GM21737 (cell line): ENCODE measurements around the gene SPTAN1.
A peak's percentile ranks its signal among the peaks of the same experiment; 100 is the strongest.
"Not testable (repeated sequence)": the region's sequence is repeated elsewhere in the genome, so short reads cannot be mapped to it uniquely, and the experiment has no call there.

Experiments
- ATAC-seq: cut with Tn5 transposase; IDR thresholded peaks from one replicate; pipeline ENCODE4 v1.9.1; 2021; ENCODE audit warnings: mild to moderate bottlenecking, moderate library complexity; ENCODE audit not compliant: unreplicated experiment

Gene SPTAN1

DNA sequence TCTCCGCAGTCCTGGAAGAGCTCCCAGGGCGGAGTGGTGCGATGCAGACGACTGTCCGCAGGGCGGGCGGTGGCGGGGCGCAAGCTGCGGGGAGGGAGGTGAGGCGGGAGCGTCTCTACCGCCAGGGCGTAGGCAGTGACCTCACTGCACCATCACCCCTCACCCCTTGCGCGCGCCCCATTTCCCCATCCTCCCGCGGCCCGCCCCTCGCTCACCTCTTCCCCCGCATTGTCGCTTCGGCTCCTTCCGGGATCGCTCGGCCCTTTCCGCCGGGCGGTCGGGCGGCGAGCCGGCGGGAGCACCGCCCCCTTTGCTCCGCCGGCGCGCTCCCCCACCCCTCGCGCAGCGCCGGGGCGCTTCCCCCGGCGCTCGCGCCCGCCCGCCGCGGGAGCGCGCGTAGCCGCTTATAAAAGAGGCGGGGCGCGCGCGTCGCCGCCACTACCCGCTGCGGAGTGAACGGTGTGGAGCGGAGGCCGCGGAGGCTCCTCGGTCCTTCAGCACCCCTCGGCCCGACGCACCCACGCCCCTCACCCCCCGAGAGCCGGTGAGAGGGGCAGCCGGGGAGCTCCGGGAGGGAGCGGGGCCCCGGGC lies at the start of gene SPTAN1:
Gene SPTAN1, plus strand, starts transcription at position 435 of the 591 bp plus-strand sequence. CDS start 14,154 bp downstream, outside the sequence.
- ATAC-seq: peak; percentile 76

GRCh38 chr9:128503415-128503825 lies 49.0 kb upstream of the SPTAN1 start:
- not testable (repeated sequence) for ATAC-seq

GRCh38 chr9:128503870-128504269 lies 48.5 kb upstream of the SPTAN1 start:
- ATAC-seq: no peak

DNA sequence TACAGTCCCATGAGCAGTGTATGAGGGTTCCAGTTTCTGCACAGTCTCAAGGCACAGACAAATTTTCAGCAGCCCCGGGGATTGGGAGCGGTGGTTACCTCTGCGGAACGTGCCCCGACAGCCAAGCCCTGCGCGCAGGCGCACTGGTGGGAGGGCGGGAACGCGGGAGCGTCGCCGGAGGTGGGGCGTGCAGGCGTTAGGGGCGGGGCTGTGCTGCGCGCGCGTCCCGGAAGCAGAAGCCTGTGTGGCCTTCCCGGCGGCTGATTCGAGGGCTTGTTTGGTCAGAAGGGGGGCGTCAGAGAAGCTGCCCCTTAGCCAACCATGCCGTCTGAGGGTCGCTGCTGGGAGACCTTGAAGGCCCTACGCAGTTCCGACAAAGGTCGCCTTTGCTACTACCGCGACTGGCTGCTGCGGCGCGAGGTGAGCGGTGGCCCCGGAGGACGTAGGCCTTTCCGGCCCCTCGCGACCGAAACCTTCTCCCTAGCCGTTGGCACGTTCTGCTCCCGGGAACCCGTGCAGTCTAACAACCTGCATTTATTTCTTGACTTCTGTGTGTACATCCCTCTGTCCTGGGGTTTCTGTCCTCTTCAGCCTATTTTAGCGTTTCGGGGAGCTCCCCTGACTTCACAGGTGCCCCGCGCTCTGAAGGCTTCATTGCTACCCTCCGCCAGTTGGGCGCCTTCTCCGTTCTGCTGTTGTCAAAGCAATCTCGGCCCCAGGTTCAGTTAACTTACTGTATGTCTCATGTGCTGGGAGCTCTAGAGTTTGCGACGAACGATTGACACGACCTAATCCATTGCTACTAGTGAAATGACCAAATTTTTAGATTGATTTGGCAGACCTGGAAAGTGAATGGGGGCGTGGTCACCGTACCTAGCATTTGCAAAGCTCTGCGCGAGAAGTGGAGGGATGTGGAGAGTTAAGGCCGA lies 47.6 kb upstream of the SPTAN1 start, which contains the start of gene GLE1:
Gene GLE1, plus strand, starts transcription at position 235 of the 929 bp plus-strand sequence. Its CDS starts 87 bp downstream, at position 322.
- ATAC-seq: peak; percentile 85

- no peak for ATAC-seq
Observed at GRCh38 chr9:128505414-128505765, 47.0 kb upstream of the SPTAN1 start.

- not testable (repeated sequence) for ATAC-seq
Observed at GRCh38 chr9:128505906-128506305, 46.5 kb upstream of the SPTAN1 start.

GRCh38 chr9:128512820-128513219 lies 39.6 kb upstream of the SPTAN1 start:
- no peak for ATAC-seq

DNA sequence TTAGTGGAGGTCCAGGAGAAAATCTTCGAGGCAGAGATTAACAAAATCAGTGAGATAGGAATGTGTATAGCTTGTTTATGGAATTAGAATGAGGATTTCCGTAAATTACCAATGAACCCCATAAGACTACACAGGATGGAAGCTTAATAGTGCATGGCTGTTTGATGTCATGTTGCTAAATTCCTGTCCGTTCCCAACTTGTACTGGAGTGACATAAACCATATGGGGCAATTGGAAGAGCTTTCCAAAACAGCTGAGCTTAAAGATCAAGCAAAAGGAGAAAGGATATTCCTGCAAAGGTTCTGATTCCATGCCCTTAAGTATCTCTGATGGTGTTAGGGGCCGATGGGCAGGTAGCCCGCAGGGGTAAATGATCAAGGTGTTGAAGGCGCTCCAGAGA lies 30.4 kb upstream of the SPTAN1 start:
- ATAC-seq: no peak

DNA sequence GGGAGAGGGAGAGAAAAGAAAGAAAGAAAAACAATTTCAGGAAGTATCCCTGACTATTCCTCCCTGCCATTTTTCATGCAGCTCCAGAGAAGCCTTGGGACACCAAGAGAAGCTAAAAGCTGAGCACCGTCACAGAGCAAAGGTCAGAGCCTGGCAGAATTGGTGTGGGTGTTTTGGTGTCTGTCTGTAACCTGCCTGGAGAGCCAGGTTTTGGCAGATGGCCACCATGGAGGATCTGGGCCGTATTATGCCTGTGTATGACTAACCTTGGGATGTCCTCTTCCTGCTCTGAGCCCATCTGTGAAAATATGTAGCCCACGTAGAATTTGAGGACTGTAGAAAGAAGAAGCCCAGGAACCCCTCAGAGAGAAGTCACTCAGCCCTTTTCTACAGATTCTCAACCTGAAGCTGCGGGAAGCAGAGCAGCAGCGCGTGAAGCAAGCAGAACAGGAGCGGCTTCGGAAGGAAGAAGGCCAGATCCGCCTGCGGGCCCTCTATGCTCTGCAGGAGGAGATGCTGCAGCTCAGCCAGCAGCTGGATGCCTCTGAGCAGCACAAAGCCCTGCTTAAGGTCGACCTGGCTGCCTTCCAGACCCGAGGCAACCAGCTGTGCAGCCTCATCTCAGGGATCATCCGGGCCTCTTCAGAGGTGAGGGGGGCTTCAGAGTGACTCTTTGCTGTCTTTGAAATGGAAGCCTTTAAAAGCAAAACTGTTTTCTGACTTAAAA lies 29.0 kb upstream of the SPTAN1 start:
- no peak for ATAC-seq

- ATAC-seq: no peak
Observed at GRCh38 chr9:128526720-128527119, 25.7 kb upstream of the SPTAN1 start.

DNA sequence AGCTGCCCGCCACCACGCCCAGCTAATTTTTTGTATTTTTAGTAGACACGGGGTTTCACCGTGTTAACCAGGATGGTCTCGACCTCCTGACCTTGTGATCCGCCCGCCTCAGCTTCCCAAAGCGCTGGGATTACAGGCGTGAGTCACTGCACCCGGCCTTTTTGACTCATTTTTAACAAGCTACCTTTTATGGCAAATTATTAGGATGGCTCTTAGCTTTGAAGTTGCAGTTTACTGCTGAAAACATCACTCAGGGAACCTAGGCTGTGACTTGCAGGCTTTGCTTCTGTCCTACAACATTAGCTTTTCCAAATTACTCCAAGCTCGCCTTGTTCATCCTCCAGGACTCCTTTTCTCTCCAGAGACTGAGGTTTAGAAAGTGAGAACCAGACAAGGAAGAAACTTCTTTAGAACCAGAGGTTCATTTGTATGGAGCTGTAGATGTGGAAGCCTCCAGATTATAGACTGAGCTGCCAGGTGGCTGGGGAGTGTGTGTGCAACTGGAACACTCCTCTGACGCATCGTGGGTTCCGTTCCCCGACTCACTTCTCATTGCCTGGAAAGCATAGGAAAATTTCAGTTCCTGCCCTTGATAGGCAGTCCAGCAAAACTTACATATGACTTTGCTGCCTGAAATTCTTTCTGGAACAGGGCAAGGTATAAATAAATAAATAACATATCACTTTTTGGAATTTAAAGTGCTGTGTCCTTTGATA lies 23.8 kb upstream of the SPTAN1 start:
- no peak for ATAC-seq

- no peak for ATAC-seq
Observed at GRCh38 chr9:128529191-128529590, 23.2 kb upstream of the SPTAN1 start.

DNA sequence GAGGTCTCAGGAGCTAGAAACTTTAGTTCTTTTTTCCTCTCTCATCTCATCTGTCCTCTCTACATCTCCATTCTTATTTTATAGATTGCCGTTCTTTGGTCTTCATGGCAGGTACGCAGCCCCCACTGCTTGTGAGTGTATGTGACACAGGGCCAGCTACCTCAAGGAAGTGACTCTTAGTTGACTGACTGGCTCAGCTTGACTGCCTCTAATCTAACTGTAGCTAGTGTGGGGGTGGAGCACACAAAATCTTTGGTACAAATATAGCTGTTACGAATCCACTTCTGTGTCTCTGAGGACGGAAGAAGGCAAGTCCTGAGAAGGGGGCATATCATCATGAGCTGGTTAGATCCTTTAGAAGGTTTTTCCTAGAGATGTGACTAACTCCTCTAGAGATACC lies 19.8 kb upstream of the SPTAN1 start:
- ATAC-seq: no peak

DNA sequence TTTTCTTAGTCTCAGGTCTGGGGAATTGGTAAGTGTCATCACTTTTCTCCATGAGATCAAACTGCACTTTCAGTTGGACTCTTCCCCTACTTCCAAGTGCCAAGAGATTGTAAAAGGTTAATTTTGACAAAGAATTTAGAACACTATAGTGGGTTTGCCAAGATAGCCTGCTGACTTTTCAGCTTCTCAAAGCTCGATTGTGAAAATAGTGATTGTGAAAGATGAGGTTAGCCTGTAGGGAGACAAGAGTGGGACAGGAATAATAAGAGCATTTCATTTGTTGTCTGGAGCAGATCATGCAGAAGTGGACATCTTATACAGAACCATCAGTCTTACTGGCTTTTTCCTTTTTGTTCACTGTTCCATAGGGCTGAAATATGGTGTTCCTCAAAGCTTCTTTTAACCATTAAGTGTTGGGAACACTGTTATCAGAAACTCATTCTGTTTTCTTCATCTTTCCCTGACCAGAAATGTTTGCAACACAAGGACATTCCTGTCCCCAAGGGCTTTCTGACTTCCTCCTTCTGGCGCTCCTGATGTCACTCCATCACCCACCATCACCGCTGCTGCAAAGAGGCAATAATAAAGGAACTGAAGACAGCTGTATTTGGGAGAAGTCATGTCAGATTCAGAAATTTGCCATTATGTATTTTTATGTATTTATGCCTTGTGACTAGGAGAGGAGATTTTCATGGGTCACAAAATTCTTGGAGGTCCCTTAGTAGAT lies 11.6 kb upstream of the SPTAN1 start:
- no peak for ATAC-seq

- ATAC-seq: no peak
Observed at GRCh38 chr9:128546504-128546903, 5.9 kb upstream of the SPTAN1 start.

- ATAC-seq: no peak
Observed at GRCh38 chr9:128548876-128549275, 3.5 kb upstream of the SPTAN1 start.

DNA sequence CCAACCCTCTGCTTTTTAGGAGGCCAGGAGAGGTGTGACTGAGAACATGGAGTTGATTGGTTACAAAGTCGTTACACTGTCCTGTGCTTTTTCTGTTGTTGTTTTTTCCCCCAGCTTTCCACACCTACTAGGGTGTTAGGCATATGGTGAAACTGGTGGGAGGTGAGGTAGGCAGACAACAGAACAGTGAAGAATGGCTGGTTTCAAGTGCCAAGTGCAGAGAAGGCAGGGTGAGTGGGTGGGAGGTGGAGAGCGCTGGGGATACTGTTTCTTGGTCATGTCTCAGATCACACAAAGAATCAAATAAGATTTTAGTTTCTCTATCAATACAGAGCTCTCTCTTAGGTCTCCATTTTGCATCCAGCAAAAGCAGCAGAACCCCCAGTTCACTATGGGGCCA lies 2.2 kb upstream of the SPTAN1 start:
- no peak for ATAC-seq

- no peak for ATAC-seq
Observed at GRCh38 chr9:128550770-128551656, 1.4 kb upstream of the SPTAN1 start.

DNA sequence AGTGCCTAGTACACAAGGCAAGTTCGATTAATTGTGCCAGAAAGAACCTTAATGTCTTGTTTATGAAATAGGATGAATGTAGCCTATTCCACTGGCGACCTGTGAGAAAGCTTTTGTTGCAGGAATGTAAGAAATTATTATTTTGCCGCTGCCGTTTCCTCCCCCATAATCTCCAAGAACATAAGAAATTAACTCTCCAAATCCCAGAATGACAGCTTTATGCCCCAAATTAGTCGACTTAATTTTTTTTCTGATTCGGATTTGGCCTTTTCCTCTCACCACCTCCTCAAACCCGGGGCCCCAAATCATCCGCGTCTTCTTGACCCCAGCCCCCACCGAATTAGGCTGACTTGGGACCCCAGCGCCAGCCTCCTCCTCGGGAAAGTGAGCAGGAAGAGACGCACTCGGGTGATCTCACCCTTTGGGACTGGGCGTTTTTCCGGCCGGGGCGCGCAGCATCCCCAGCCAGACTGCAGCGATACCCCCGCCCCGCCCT lies 682 bp upstream of the SPTAN1 start:
- ATAC-seq: no peak
